ENCODE data around the gene OR2T12. TPM values are rescaled to one million over a fixed set of nuclear protein-coding genes. Genes with fewer than 3 reads are reported as not detected.

OR2T12 gene
- total RNA-seq, 2 experiments from 2014 or later = not detected

Other genes with a start within 250 kb of the OR2T12 start
- not detected for gene OR2L13, start 208.2 kb downstream of the OR2T12 start, total RNA-seq
- gene OR2M5, start 158.3 kb downstream of the OR2T12 start, total RNA-seq = not detected
- gene OR2M2, start 128.6 kb downstream of the OR2T12 start, total RNA-seq = not detected
- not detected for gene OR2M3, start 106.2 kb downstream of the OR2T12 start, total RNA-seq
- gene OR2M4, start 72.0 kb downstream of the OR2T12 start, total RNA-seq = not detected
- gene OR2T33, start 25.4 kb downstream of the OR2T12 start, total RNA-seq = not detected
- gene OR2M7, start 21.1 kb upstream of the OR2T12 start, total RNA-seq = not detected
- gene OR14C36, start 45.4 kb upstream of the OR2T12 start, total RNA-seq = not detected
- gene OR2T4, start 58.2 kb upstream of the OR2T12 start, total RNA-seq = not detected
- gene OR2T6, start 72.3 kb upstream of the OR2T12 start, total RNA-seq = not detected
- gene OR2T1, start 99.6 kb upstream of the OR2T12 start, total RNA-seq = not detected
- gene OR2T2, start 142.2 kb upstream of the OR2T12 start, total RNA-seq = not detected
- not detected for gene OR2T3, start 169.9 kb upstream of the OR2T12 start, total RNA-seq
- gene OR2T5, start 185.2 kb upstream of the OR2T12 start, total RNA-seq = not detected
- gene OR2G6, start 204.6 kb upstream of the OR2T12 start, total RNA-seq = not detected

Data from activated CD4-positive, alpha-beta memory T cell treated with anti-CD3 and anti-CD28 coated beads, Interleukin-2, amount 10 ng/mL, durations not matched to agents 7 days and 5 days (primary cell).